H1 (cell line): ENCODE measurements around the gene TTBK2. TPM values are rescaled to one million over a fixed set of nuclear protein-coding genes. Genes with fewer than 3 reads are reported as not detected.

ENCODE experiments used
- CTCF ChIA-PET: fragments of 300-600 bp; sonication (Branson Sonifier 250); formaldehyde crosslinking; loops from one replicate; lab custom pipeline; 2021; ENCODE audit not compliant: partially characterized antibody; lab: Charles Lee
- POLR2A ChIA-PET: fragments of 300-600 bp; sonication (Branson Sonifier 250); formaldehyde crosslinking; loops from one replicate; lab custom pipeline; 2021; ENCODE audit warnings: inconsistent platforms; ENCODE audit not compliant: partially characterized antibody; lab: Charles Lee
- DNase-seq, 2 experiments: peaks; one replicate each; pipeline versions ENCODE4 v3.0.0 to v3.0.0-alpha.2; 2010 to 2022; ENCODE audit warnings: low spot score in 2 of 2, low read depth in 1 of 2, mixed read lengths in 1 of 2
- FAIRE-seq: peaks from 2 replicates; lab custom pipeline; 2011; peaks lifted over from hg19 to GRCh38; lab: Jason Lieb, UNC
- H2AFZ ChIP-seq: 2 replicates; pipeline ENCODE4 v1.8.1; 2012; ENCODE audit warnings: low read length, inconsistent platforms
- H2AK5ac ChIP-seq: 2 replicates; pipeline ENCODE4 v1.6.1; 2013; ENCODE audit warnings: low read depth, low read length
- H2BK120ac ChIP-seq: replicated peaks from 2 replicates; pipeline ENCODE3; 2013; ENCODE audit warnings: low read depth, low read length, inconsistent platforms
- H2BK12ac ChIP-seq: 2 replicates; pipeline ENCODE4 v1.6.1; 2013; ENCODE audit warnings: low read depth, low read length
- H2BK15ac ChIP-seq: 2 replicates; pipeline ENCODE4 v1.6.1; 2013; ENCODE audit warnings: low read length
- H2BK20ac ChIP-seq: 2 replicates; pipeline ENCODE4 v1.6.1; 2013; ENCODE audit warnings: low read length
- H2BK5ac ChIP-seq: 2 replicates; pipeline ENCODE4 v1.6.1; 2013; ENCODE audit warnings: low read depth, low read length
- H3K14ac ChIP-seq: 2 replicates; pipeline ENCODE4 v1.6.1; 2013; ENCODE audit warnings: inconsistent platforms; ENCODE audit not compliant: insufficient read length
- H3K18ac ChIP-seq: 2 replicates; pipeline ENCODE4 v1.6.1; 2013; ENCODE audit warnings: low read length; ENCODE audit errors: extremely low read depth
- H3K23ac ChIP-seq: 2 replicates; pipeline ENCODE4 v1.6.1; 2013; ENCODE audit warnings: inconsistent platforms; ENCODE audit not compliant: insufficient read length
- H3K23me2 ChIP-seq: 2 replicates; pipeline ENCODE4 v1.6.1; 2013; ENCODE audit warnings: low read depth, low read length
- H3K27ac ChIP-seq: 2 replicates; pipeline ENCODE4 v1.6.1; 2011; ENCODE audit warnings: low read depth, low read length, inconsistent platforms
- H3K27me3 ChIP-seq, 4 experiments: replicated peaks in 1 of 4; 1 replicate in 1 of 4; 2 replicates in 3 of 4; pipeline versions ENCODE4 v1.6.1 to v1.8.1; 2011 to 2013; ENCODE audit warnings: low read length in 3 of 4, mild to moderate bottlenecking in 3 of 4, inconsistent platforms in 2 of 4, mixed read lengths in 2 of 4, moderate library complexity in 1 of 4; ENCODE audit not compliant: control insufficient read depth in 3 of 4, insufficient read depth in 3 of 4; ENCODE audit errors: extremely low read depth in 1 of 4
- H3K36me3 ChIP-seq, 4 experiments: 2 replicates each; pipeline versions ENCODE4 v1.6.1 to v1.8.1; 2011 to 2013; ENCODE audit warnings: mild to moderate bottlenecking in 4 of 4, low read length in 3 of 4, moderate library complexity in 2 of 4, control low read depth in 1 of 4, inconsistent platforms in 1 of 4; ENCODE audit not compliant: insufficient read depth in 4 of 4, control insufficient read depth in 2 of 4
- H3K4ac ChIP-seq: replicated peaks from 2 replicates; pipeline ENCODE3; 2013; ENCODE audit warnings: low read length, low read depth, mixed read lengths, inconsistent platforms; ENCODE audit not compliant: insufficient read length
- H3K4me1 ChIP-seq, 4 experiments: replicated peaks in 1 of 4; 1 replicate in 1 of 4; 2 replicates in 3 of 4; pipeline versions ENCODE4 v1.6.1 to v1.8.1; 2011 to 2013; ENCODE audit warnings: low read length in 3 of 4, inconsistent platforms in 2 of 4, mixed read lengths in 1 of 4; ENCODE audit not compliant: insufficient read depth in 4 of 4, control insufficient read depth in 3 of 4
- H3K4me2 ChIP-seq, 2 experiments: 2 replicates each; pipeline versions ENCODE4 v1.6.1 to v1.8.1; 2011 to 2013; ENCODE audit warnings: low read depth in 2 of 2, low read length in 2 of 2, control low read depth in 1 of 2, inconsistent platforms in 1 of 2, mild to moderate bottlenecking in 1 of 2; ENCODE audit not compliant: insufficient read depth in 1 of 2
- H3K4me3 ChIP-seq, 4 experiments: fragments of 200-600, 300-600 bp in 1 of 4; sonication (generic), shearing (Covaris generic), sonication (Bioruptor Twin) in 1 of 4; 2 replicates each; pipeline versions ENCODE4 v1.5.1 to v1.8.1; 2011 to 2016; ENCODE audit warnings: low read length in 4 of 4, low read depth in 3 of 4, control low read depth in 2 of 4, inconsistent platforms in 2 of 4, mild to moderate bottlenecking in 2 of 4, mixed read lengths in 1 of 4, moderate library complexity in 1 of 4; ENCODE audit not compliant: insufficient read depth in 2 of 4; ENCODE audit errors: extremely low read depth in 1 of 4
- H3K56ac ChIP-seq: replicated peaks from 2 replicates; pipeline ENCODE3; 2013; ENCODE audit warnings: low read depth, mild to moderate bottlenecking, mixed read lengths, low read length, inconsistent platforms; ENCODE audit not compliant: insufficient read length
- H3K79me1 ChIP-seq: 2 replicates; pipeline ENCODE4 v1.6.1; 2013; ENCODE audit warnings: low read depth, low read length, control low read depth
- H3K79me2 ChIP-seq, 2 experiments: 2 replicates each; pipeline versions ENCODE4 v1.6.1 to v1.8.1; 2012 to 2013; ENCODE audit warnings: low read length in 2 of 2, mild to moderate bottlenecking in 2 of 2, inconsistent platforms in 1 of 2; ENCODE audit not compliant: insufficient read depth in 2 of 2, control insufficient read depth in 1 of 2
- H3K9ac ChIP-seq, 4 experiments: replicated peaks in 1 of 4; 1 replicate in 1 of 4; 2 replicates in 3 of 4; pipeline versions ENCODE4 v1.6.1 to v1.8.1; 2011 to 2013; ENCODE audit warnings: low read depth in 3 of 4, low read length in 3 of 4, control low read depth in 2 of 4, mild to moderate bottlenecking in 2 of 4, moderate library complexity in 2 of 4, inconsistent platforms in 1 of 4; ENCODE audit errors: extremely low read depth in 1 of 4
- H3K9me3 ChIP-seq, 2 experiments: 2 replicates each; pipeline versions ENCODE4 v1.6.1 to v1.8.1; 2012 to 2013; ENCODE audit warnings: mild to moderate bottlenecking in 2 of 2, moderate library complexity in 2 of 2, control low read depth in 1 of 2, inconsistent platforms in 1 of 2, low read depth in 1 of 2, low read length in 1 of 2, mixed read lengths in 1 of 2; ENCODE audit not compliant: insufficient read depth in 2 of 2
- H4K20me1 ChIP-seq, 2 experiments: replicated peaks in 1 of 2; 2 replicates each; pipeline versions ENCODE3 to v1.8.1; 2011 to 2013; ENCODE audit warnings: inconsistent platforms in 2 of 2, low read length in 2 of 2, mild to moderate bottlenecking in 1 of 2; ENCODE audit not compliant: insufficient read depth in 2 of 2, control insufficient read depth in 1 of 2
- H4K5ac ChIP-seq: 2 replicates; pipeline ENCODE4 v1.6.1; 2013; ENCODE audit warnings: low read length, low read depth, mixed read lengths, inconsistent platforms; ENCODE audit not compliant: insufficient read length
- H4K8ac ChIP-seq: 2 replicates; pipeline ENCODE4 v1.8.0; 2013; ENCODE audit warnings: mild to moderate bottlenecking, moderate library complexity, low read length, inconsistent platforms; ENCODE audit not compliant: insufficient read depth; ENCODE audit errors: extremely low read depth
- H4K91ac ChIP-seq: replicated peaks from 2 replicates; pipeline ENCODE3; 2013; ENCODE audit warnings: low read length, mixed read lengths, inconsistent platforms; ENCODE audit not compliant: insufficient read length
- BACH1 ChIP-seq: IDR thresholded peaks from 2 replicates; pipeline ENCODE4 v1.6.1; 2012; ENCODE audit warnings: low read length, improper control_type of control experiment
- CBX8 ChIP-seq: fragments of 300-800, 300-1000 bp; sonication (generic); IDR thresholded peaks from 2 replicates; pipeline ENCODE4 v1.7.1; 2016; ENCODE audit warnings: low read depth, low read length, borderline replicate concordance
- CEBPB ChIP-seq: IDR thresholded peaks from 2 replicates; pipeline ENCODE4 v1.6.1; 2012; ENCODE audit warnings: low read depth, low read length
- EP300 ChIP-seq, 2 experiments: IDR thresholded peaks; 1 replicate in 1 of 2; 2 replicates in 1 of 2; pipeline ENCODE4 v1.6.1; 2011 to 2012; ENCODE audit warnings: low read depth in 2 of 2, low read length in 2 of 2, mild to moderate bottlenecking in 2 of 2, borderline replicate concordance in 1 of 2, inconsistent platforms in 1 of 2, moderate library complexity in 1 of 2
- EZH2 ChIP-seq: fragments of 200-600 bp; sonication (generic); IDR thresholded peaks from 2 replicates; pipeline ENCODE4 v1.7.1; 2012; ENCODE audit warnings: low read depth, mild to moderate bottlenecking, moderate library complexity, low read length, inconsistent platforms; ENCODE audit not compliant: severe bottlenecking
- GABPA ChIP-seq: IDR thresholded peaks from 2 replicates; pipeline ENCODE4 v1.6.1; 2011; ENCODE audit warnings: mild to moderate bottlenecking, low read length, moderate library complexity, borderline replicate concordance; ENCODE audit not compliant: insufficient read depth
- HDAC2 ChIP-seq, 2 experiments: fragments of 300-600 bp in 1 of 2; sonication (generic) in 1 of 2; IDR thresholded peaks; 2 replicates each; pipeline ENCODE4 v1.6.1; 2011 to 2012; ENCODE audit warnings: low read depth in 2 of 2, low read length in 2 of 2, mild to moderate bottlenecking in 2 of 2, moderate library complexity in 2 of 2, borderline replicate concordance in 1 of 2, inconsistent platforms in 1 of 2
- MAX ChIP-seq: IDR thresholded peaks from 2 replicates; pipeline ENCODE4 v1.6.1; 2012; ENCODE audit warnings: inconsistent platforms
- SIN3A ChIP-seq, 2 experiments: IDR thresholded peaks in 1 of 2; conservative IDR thresholded peaks in 1 of 2; 2 replicates each; pipeline ENCODE4 v1.6.1; 2011 to 2012; ENCODE audit warnings: low read length in 2 of 2, improper control_type of control experiment in 1 of 2, low read depth in 1 of 2, mild to moderate bottlenecking in 1 of 2
- SIX5 ChIP-seq: IDR thresholded peaks from 2 replicates; pipeline ENCODE4 v1.6.1; 2011; ENCODE audit warnings: mild to moderate bottlenecking, low read depth, low read length
- SP1 ChIP-seq: IDR thresholded peaks from 2 replicates; pipeline ENCODE4 v1.6.1; 2011; ENCODE audit warnings: low read depth, low read length
- SP4 ChIP-seq: IDR thresholded peaks from 2 replicates; pipeline ENCODE4 v1.6.1; 2012; ENCODE audit warnings: low read length, inconsistent platforms
- SUZ12 ChIP-seq: fragments of 200-600 bp; sonication (generic); IDR thresholded peaks from 2 replicates; pipeline ENCODE4 v1.6.1; 2012; ENCODE audit warnings: mild to moderate bottlenecking, inconsistent platforms, low read length, moderate library complexity, mixed read lengths
- TEAD4 ChIP-seq: IDR thresholded peaks from 2 replicates; pipeline ENCODE4 v1.6.1; 2012; ENCODE audit warnings: low read depth, low read length, inconsistent platforms, mixed read lengths
- YY1 ChIP-seq: IDR thresholded peaks from 2 replicates; pipeline ENCODE4 v1.6.1; 2011; ENCODE audit warnings: low read depth, mild to moderate bottlenecking, low read length
- WGBS, 2 experiments: shearing (Covaris generic) in 1 of 2; methylation state at CpG; one replicate each; pipeline versions ENCODE4 v1.1.6 to v1.1.7; 2013 to 2015; ENCODE audit warnings: low lambda C conversion rate in 2 of 2, mixed read lengths in 2 of 2, inconsistent platforms in 1 of 2, low coverage in 1 of 2, missing lambda C conversion rate in 1 of 2; ENCODE audit not compliant: insufficient replicate concordance in 2 of 2, insufficient coverage in 1 of 2, insufficient read length in 1 of 2; ENCODE audit errors: extremely low coverage in 1 of 2, missing lambda C conversion rate in 1 of 2; 5-methylcytosine and 5-hydroxymethylcytosine counted together
- polyA plus RNA-seq, 7 experiments: library from polyadenylated mRNA; depleted of rRNA in 3 of 7; stranded (reverse) in 5 of 7; unstranded in 2 of 7; fragments of >200 nt in 5 of 7; fragments of 200-250 nt in 2 of 7; gene quantifications; 1 replicate in 5 of 7; 2 replicates in 1 of 7; 4 replicates in 1 of 7; pipeline versions ENCODE4 v1.2.1 to v1.2.3, GENCODE V29; 2011 to 2013; ENCODE audit warnings: missing spikeins in 2 of 7, mixed read lengths in 2 of 7
- total RNA-seq: library from RNA; stranded (reverse); fragmentation: NEBNext Ultra II Directional; extraction: Animal tissue kit (Norgen Biotek cat#: 25700); gene quantifications from 2 replicates; pipeline ENCODE4 v1.2.1, GENCODE V29; 2021

The TTBK2 gene
- total and polyA plus RNA-seq, 2 of the 8 experiments (the other 6 are each of a cell fraction or from before 2014, with no cell fraction given), result 2.7 to 18.2 TPM

- Histone ChIP-seq H2BK20ac (no peak overlapping the region), H2BK12ac (no peak overlapping the region), H3K4me1 (no peaks in the 10 kb centered on the region), H3K23me2 (no peaks in the 10 kb centered on the region; the same call in 1 of the 2 replicates), H4K8ac (no peak overlapping the region), H4K91ac (no peak overlapping the region), H3K4me2 (no peak overlapping the region), H3K56ac (no peak overlapping the region), H4K20me1 (no peaks in the 10 kb centered on the region), H2BK15ac (no peak overlapping the region), H3K36me3 (no peaks in the 10 kb centered on the region), H3K4me3 (no peak overlapping the region), H3K4ac (no peak overlapping the region), H3K27me3 (no peaks in the 10 kb centered on the region), H3K18ac (no peak overlapping the region), H3K23ac (no peak overlapping the region), H3K27ac (no peak overlapping the region), H2AFZ (no peak overlapping the region), H2BK5ac (no peak overlapping the region), H3K14ac (no peak overlapping the region), H3K9ac (no peak overlapping the region), H3K79me2 (no peaks in the 10 kb centered on the region), H3K79me1 (no peaks in the 10 kb centered on the region), H2AK5ac (no peak overlapping the region), H2BK120ac (no peak overlapping the region), H3K9me3 (no peaks in the 10 kb centered on the region), H4K5ac (no peak overlapping the region)
- no peak for FAIRE-seq
- no peak for DNase-seq
- 86% methylated on average over 2 of the region's 2 CpGs; no CpG with 5 or more reads in 1 of the 2 experiments for WGBS, 2 experiments
- POLR2A ChIA-PET, result no interaction called here
- CTCF ChIA-PET, result interaction anchor here (1.1 kb wide), 1 partner anchor 133 kb away, joined by 3 read pairs; no protein-coding TSS in a partner anchor
- no peak for TF ChIP-seq SP1
- TF ChIP-seq SUZ12, result no peak
- TF ChIP-seq BACH1, result no peak
- no peak for TF ChIP-seq TEAD4
- no peak for TF ChIP-seq SIX5
- TF ChIP-seq SP4, result no peak
- no peak for TF ChIP-seq EP300 (IDR thresholded peaks at IDR 0.05; ENCODE audit: borderline replicate concordance in 1 of 2, low read depth in 2 of 2, low read length in 2 of 2)
- no peak for TF ChIP-seq EZH2
- no peak for TF ChIP-seq HDAC2 (IDR thresholded peaks at IDR 0.05; ENCODE audit: borderline replicate concordance in 1 of 2, low read depth in 2 of 2, low read length in 2 of 2)
- no peak for TF ChIP-seq GABPA
- no peak for TF ChIP-seq YY1
- no peak for TF ChIP-seq MAX
- no peak for TF ChIP-seq CBX8
- no peak for TF ChIP-seq CEBPB
- TF ChIP-seq SIN3A (conservative IDR thresholded peaks at IDR 0.05 in 1 of 2, IDR thresholded peaks at IDR 0.05 in 1 of 2; ENCODE audit: low read depth in 1 of 2, low read length in 2 of 2), result no peak
Measured at GRCh38 chr15:42868683-42869082, 51.9 kb downstream of the TTBK2 start.
